Spleen (tissue), 11 donors: ENCODE results near the gene EXPH5. TPM values are rescaled to one million over a fixed set of nuclear protein-coding genes. Genes with fewer than 3 reads are reported as not detected.

Experiments used
- DNase-seq: peaks from one replicate; pipeline ENCODE4 v3.0.0-alpha.2; 2020
- H3K27ac ChIP-seq, 8 donors: fragments of 200-600 bp; sonication (generic) in 7 of 8; 1 replicate in 4 of 8; 2 replicates in 4 of 8; pipeline versions ENCODE4 v1.5.0 to v1.8.0; 2016 to 2021; ENCODE audit warnings: inconsistent platforms in 4 of 8, mild to moderate bottlenecking in 4 of 8, moderate library complexity in 1 of 8
- H3K27me3 ChIP-seq, 7 donors: fragments of 200-600 bp; sonication (generic) in 6 of 7; replicated peaks in 1 of 7; 1 replicate in 4 of 7; 2 replicates in 3 of 7; pipeline versions ENCODE4 v1.5.0 to v1.8.0; 2016 to 2021; ENCODE audit warnings: inconsistent platforms in 3 of 7, mild to moderate bottlenecking in 1 of 7
- H3K36me3 ChIP-seq, 6 donors: fragments of 200-600 bp; sonication (generic) in 5 of 6; 1 replicate in 4 of 6; 2 replicates in 2 of 6; pipeline versions ENCODE4 v1.5.0 to v1.8.0; 2016 to 2021; ENCODE audit warnings: inconsistent platforms in 2 of 6
- H3K4me1 ChIP-seq, 6 donors: fragments of 200-600 bp; sonication (generic) in 5 of 6; 1 replicate in 3 of 6; 2 replicates in 3 of 6; pipeline versions ENCODE4 v1.5.0 to v1.8.0; 2016 to 2021; ENCODE audit warnings: inconsistent platforms in 3 of 6
- H3K4me3 ChIP-seq, 8 donors: fragments of 200-600 bp; sonication (generic) in 7 of 8; 1 replicate in 4 of 8; 2 replicates in 4 of 8; pipeline versions ENCODE4 v1.5.0 to v1.8.0; 2016 to 2021; ENCODE audit warnings: inconsistent platforms in 4 of 8, mild to moderate bottlenecking in 4 of 8, moderate library complexity in 2 of 8
- H3K9me3 ChIP-seq, 8 donors: fragments of 200-600 bp; sonication (generic) in 7 of 8; 1 replicate in 4 of 8; 2 replicates in 4 of 8; pipeline versions ENCODE4 v1.5.0 to v1.8.0; 2016 to 2021; ENCODE audit warnings: inconsistent platforms in 4 of 8
- POLR2A ChIP-seq, 3 donors: fragments of 450-650 bp; IDR thresholded peaks; one replicate each; pipeline ENCODE4 v1.5.1; 2017; ENCODE audit warnings: antibody characterized with exemption in 3 of 3, mild to moderate bottlenecking in 1 of 3
- POLR2AphosphoS5 ChIP-seq, 3 donors: sonication (generic); formaldehyde crosslinking; IDR thresholded peaks; one replicate each; pipeline ENCODE4 v1.5.1; 2017; ENCODE audit warnings: antibody characterized with exemption in 3 of 3
- WGBS, 5 donors: extraction: QIAGEN DNeasy Blood & Tissue Kit in 3 of 5; methylation state at CpG; one replicate each; pipeline versions ENCODE4 v1.1.5 to v1.1.7; 2013 to 2018; 5-methylcytosine and 5-hydroxymethylcytosine counted together
- intact Hi-C: fragments of 100-400 bp; cut with DNase I; formaldehyde crosslinking; loops from one replicate; pipeline ENCODE4 v1.15.0; 2023; ENCODE audit warnings: low total_unique reads
- polyA plus RNA-seq, 3 donors: library from polyadenylated mRNA; stranded (reverse); fragments of 200-250 nt; gene quantifications; one replicate each; pipeline ENCODE4 v1.2.1, GENCODE V29; 2013
- total RNA-seq, 7 donors: library from RNA; depleted of rRNA in 3 of 7; stranded (reverse); fragments of >200 nt in 3 of 7; fragmentation: NEBNext Ultra II Directional in 4 of 7; extraction: Animal tissue kit (Norgen Biotek cat#: 25700) in 4 of 7; gene quantifications; one replicate each; pipeline versions ENCODE4 v1.1.0 to v1.2.1, GENCODE V29; 2016 to 2021
- TF ChIP-seq, protein P1 (sequence below), 11 experiments: fragments of 200-600 bp in 7 of 11; fragments of 450-650 bp in 4 of 11; sonication (generic) in 4 of 11; IDR thresholded peaks in 8 of 11; conservative IDR thresholded peaks in 3 of 11; 1 replicate in 7 of 11; 2 replicates in 4 of 11; pipeline versions ENCODE4 v1.4.0 to v1.8.0; 2016 to 2021; ENCODE audit warnings: antibody characterized with exemption in 11 of 11, inconsistent platforms in 4 of 11, mild to moderate bottlenecking in 1 of 11
- donor health status: healthy with polysubstance abuse.
- donor health status: DM: no; HTN: no; CAD: no; lungs with moderate emphysema.
- donor health status: DM: no; HTN: no; CAD: no.
- donor health status: Bipolar disorder and iron deficiency.
- donor health status: healthy.
- donor health status: DM: no; HTN: no; CAD: no.
- donor health status: DM: yes; HTN: yes; CAD: no.

EXPH5 gene
- total and polyA plus RNA-seq, 10 donors = 0.05 to 1.9 (median 0.77) TPM

DNA sequence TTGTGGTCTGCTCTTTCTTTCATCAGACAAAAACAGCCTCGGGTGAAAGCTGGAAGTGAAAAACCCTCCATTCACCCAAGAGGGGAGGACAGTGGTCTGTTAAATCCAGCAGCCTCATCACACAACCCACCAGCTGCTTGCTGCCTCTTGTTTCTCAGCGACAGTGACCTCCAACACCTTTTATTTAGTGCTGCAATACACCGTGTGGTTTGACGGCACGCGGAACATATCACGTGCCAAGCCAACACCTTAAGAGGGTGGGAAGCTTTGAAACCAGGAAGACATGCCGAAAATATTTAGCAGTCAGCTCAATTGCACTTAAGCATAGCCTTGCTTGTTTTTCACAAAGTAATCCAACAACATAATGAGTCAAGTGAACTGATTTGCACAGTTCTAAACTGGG, 55.5 kb downstream of the EXPH5 start:
- WGBS, 5 donors = 46 to 64% (median 60%) methylated on average over 8 of the region's 8 CpGs
- intact Hi-C loops = no loop called here
- Histone ChIP-seq H3K4me1 (no peaks in the 10 kb centered on the region), H3K27ac (no peak overlapping the region), H3K4me3 (no peak overlapping the region), H3K36me3 (no peaks in the 10 kb centered on the region), H3K27me3 (no peaks in the 10 kb centered on the region), H3K9me3 (no peaks in the 10 kb centered on the region)
- DNase-seq = no peak
- no peak for TF ChIP-seq POLR2AphosphoS5 (IDR thresholded peaks at IDR 0.05)
- TF ChIP-seq POLR2A (IDR thresholded peaks at IDR 0.05) = no peak
- TF ChIP-seq, protein P1, sequence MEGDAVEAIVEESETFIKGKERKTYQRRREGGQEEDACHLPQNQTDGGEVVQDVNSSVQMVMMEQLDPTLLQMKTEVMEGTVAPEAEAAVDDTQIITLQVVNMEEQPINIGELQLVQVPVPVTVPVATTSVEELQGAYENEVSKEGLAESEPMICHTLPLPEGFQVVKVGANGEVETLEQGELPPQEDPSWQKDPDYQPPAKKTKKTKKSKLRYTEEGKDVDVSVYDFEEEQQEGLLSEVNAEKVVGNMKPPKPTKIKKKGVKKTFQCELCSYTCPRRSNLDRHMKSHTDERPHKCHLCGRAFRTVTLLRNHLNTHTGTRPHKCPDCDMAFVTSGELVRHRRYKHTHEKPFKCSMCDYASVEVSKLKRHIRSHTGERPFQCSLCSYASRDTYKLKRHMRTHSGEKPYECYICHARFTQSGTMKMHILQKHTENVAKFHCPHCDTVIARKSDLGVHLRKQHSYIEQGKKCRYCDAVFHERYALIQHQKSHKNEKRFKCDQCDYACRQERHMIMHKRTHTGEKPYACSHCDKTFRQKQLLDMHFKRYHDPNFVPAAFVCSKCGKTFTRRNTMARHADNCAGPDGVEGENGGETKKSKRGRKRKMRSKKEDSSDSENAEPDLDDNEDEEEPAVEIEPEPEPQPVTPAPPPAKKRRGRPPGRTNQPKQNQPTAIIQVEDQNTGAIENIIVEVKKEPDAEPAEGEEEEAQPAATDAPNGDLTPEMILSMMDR (IDR thresholded peaks at IDR 0.05 in 8 of 11, conservative IDR thresholded peaks at IDR 0.05 in 3 of 11) = no peak

DNA sequence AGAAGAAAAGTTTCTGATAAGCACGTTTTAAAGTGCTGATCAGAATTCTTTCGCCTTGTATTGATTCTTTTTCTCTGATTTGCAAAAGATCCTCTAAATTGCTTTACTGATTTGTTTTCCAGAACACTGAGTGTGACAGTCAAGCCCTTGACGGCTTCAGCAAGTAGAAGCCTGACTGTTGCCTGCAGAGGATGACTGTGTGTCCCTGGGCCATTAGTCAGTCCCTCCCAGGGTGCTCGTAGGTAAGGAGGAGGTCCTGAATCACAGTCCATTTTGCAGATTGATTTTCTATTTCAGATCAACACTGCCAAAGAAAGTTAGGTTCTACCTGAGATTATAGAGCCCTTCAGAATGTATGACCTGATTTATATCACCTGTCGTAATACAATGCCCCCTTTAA, 56.8 kb downstream of the EXPH5 start:
- Histone ChIP-seq H3K27me3 (no peaks in the 10 kb centered on the region), H3K27ac (no peak overlapping the region), H3K4me3 (no peak overlapping the region), H3K36me3 (no peaks in the 10 kb centered on the region), H3K9me3 (no peaks in the 10 kb centered on the region), H3K4me1 (no peaks in the 10 kb centered on the region)
- TF ChIP-seq, protein P1 (IDR thresholded peaks at IDR 0.05 in 8 of 11, conservative IDR thresholded peaks at IDR 0.05 in 3 of 11) = no peak
- 84 to 92% (median 87%) methylated on average over 5 of the region's 5 CpGs for WGBS, 5 donors
- no peak for DNase-seq
- intact Hi-C loops = no loop called here

DNA sequence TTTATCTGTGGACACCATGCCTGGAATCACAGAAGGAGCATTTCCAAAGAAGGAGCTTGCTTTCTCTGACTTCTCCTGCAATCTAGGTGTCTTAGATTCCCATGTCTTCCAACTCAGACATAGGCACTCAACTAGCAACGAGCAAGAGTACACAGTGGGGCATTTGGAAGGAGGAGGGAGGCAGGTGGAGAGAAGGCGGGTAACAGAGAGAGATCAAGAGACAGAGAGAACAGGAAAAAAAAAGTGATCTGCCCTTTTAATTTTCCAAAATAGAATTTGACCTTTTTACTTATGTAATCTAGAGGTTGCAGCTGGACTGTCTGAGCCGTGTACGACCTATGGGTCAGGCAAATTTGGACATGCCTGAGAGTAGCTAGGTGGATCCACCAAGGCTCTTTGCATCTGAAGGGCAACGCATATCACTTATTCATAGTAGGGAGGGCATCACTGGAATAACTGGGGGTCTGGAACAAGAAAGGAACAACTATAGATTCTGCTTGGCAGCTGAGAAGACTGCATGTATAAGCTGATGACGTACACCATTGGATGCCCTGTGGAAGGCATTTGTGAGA, 58.1 kb downstream of the EXPH5 start:
- Histone ChIP-seq H3K27me3 (no peaks in the 10 kb centered on the region), H3K4me1 (no peaks in the 10 kb centered on the region), H3K27ac (no peak overlapping the region), H3K9me3 (no peaks in the 10 kb centered on the region), H3K36me3 (no peaks in the 10 kb centered on the region), H3K4me3 (no peak overlapping the region)
- TF ChIP-seq POLR2A (IDR thresholded peaks at IDR 0.05) (no peak), POLR2AphosphoS5 (IDR thresholded peaks at IDR 0.05) (no peak)
- TF ChIP-seq, protein P1 (IDR thresholded peaks at IDR 0.05 in 8 of 11, conservative IDR thresholded peaks at IDR 0.05 in 3 of 11) = no peak
- 77 to 87% (median 86%) methylated on average over 6 of the region's 6 CpGs for WGBS, 5 donors
- no peak for DNase-seq
- intact Hi-C loops = no loop called here

DNA sequence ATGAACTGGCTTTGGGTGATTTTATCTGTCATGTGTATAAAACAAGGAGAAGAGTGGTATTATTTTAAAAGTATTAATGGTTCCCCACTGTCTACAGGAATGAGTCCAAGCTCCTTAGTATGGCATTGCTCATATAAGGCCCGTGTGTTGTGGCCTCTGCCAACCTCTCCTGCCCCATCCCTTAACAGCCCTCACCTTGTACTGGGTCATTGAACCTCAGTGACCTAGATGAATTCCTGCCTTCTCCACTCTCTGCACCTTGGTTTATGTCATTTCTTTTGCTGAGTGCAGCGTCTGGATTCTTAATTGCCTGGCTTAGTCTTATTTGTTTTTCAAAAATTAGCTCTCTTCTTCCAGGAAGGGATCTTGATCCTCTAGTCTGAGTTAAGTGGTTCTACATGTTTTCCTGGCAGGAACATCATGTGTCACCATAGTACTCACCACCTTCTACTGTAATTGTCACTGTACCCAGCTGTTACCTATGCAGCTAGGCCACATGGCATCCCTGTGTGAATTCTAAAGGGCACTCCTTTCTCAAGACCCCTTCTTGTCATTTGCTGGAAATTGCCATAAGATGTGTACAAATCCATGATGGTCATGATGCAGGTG, 59.2 kb downstream of the EXPH5 start:
- H3K9me3 ChIP-seq = no peaks in the 10 kb centered on the region
- WGBS, 5 donors = 58 to 90% (median 81%) methylated on average over 2 of the region's 2 CpGs
- no peak overlapping the region for H3K27ac ChIP-seq
- no peak for TF ChIP-seq POLR2A (IDR thresholded peaks at IDR 0.05)
- TF ChIP-seq POLR2AphosphoS5 (IDR thresholded peaks at IDR 0.05) = no peak
- TF ChIP-seq, protein P1 (IDR thresholded peaks at IDR 0.05 in 8 of 11, conservative IDR thresholded peaks at IDR 0.05 in 3 of 11) = no peak
- H3K36me3 ChIP-seq = no peaks in the 10 kb centered on the region
- no peaks in the 10 kb centered on the region for H3K27me3 ChIP-seq
- no peak for DNase-seq
- intact Hi-C loops = no loop called here
- H3K4me1 ChIP-seq = no peaks in the 10 kb centered on the region
- H3K4me3 ChIP-seq = no peak overlapping the region
